NK-92 treated with Interleukin-12 subunit alpha and Interleukin-12 subunit beta, amount 100 ng/mL, for 24 hours (cell line): Measurements from ENCODE around the gene EXOC7.
"Not testable (repeated sequence)": the region's sequence is repeated elsewhere in the genome, so short reads cannot be mapped to it uniquely, and the experiment has no call there.

Experiments
- DNase-seq: peaks from one replicate; lab custom pipeline; 2025; lab: John Stamatoyannopoulos, UW

Gene EXOC7

GRCh38 chr17:76088041-76088867, 15.3 kb downstream of the EXOC7 start:
- DNase-seq = no peak

GRCh38 chr17:76087531-76087930, 16.1 kb downstream of the EXOC7 start:
- no peak for DNase-seq

GRCh38 chr17:76086384-76086783, 17.2 kb downstream of the EXOC7 start:
- DNase-seq = no peak

- no peak for DNase-seq
These were observed 17.7 kb downstream of the EXOC7 start for GRCh38 chr17:76085731-76086366.

- no peak for DNase-seq
These were observed 18.4 kb downstream of the EXOC7 start for GRCh38 chr17:76085066-76085730.

- no peak for DNase-seq
These were observed 19.9 kb downstream of the EXOC7 start for GRCh38 chr17:76083536-76084182.

GRCh38 chr17:76082326-76083251, 21.0 kb downstream of the EXOC7 start:
- no peak for DNase-seq

- DNase-seq = no peak
These were observed 22.0 kb downstream of the EXOC7 start for GRCh38 chr17:76081295-76082210.

GRCh38 chr17:76080768-76081287, 22.8 kb downstream of the EXOC7 start:
- DNase-seq = no peak

- DNase-seq = no peak
These were observed 23.4 kb downstream of the EXOC7 start for GRCh38 chr17:76079956-76080767.

GRCh38 chr17:76079535-76079955, 24.0 kb downstream of the EXOC7 start:
- no peak for DNase-seq

- no peak for DNase-seq
These were observed 24.6 kb downstream of the EXOC7 start, which contains the start of gene ZACN for GRCh38 chr17:76078860-76079534. TSS of gene ZACN (plus strand) at chr17:76079182. CDS start at chr17:76079265, 83 bp downstream.

- not testable (repeated sequence) for DNase-seq
These were observed 25.2 kb downstream of the EXOC7 start for GRCh38 chr17:76078370-76078769.

GRCh38 chr17:76077584-76078110, 25.9 kb downstream of the EXOC7 start:
- DNase-seq = no peak

- DNase-seq = no peak
These were observed 26.6 kb downstream of the EXOC7 start for GRCh38 chr17:76076765-76077583.

- no peak for DNase-seq
These were observed 27.3 kb downstream of the EXOC7 start for GRCh38 chr17:76076146-76076764.
